SU-DHL-6 (cell line): ENCODE results near the gene POLR1A.

ENCODE experiments used
- H2AFZ ChIP-seq: fragments of 200-600 bp; sonication (generic); 2 replicates; pipeline ENCODE4 v1.6.1; 2014; ENCODE audit warnings: low read depth, mild to moderate bottlenecking, moderate library complexity, mixed read lengths, antibody characterized with exemption, low read length; ENCODE audit not compliant: severe bottlenecking
- H3F3A ChIP-seq: fragments of 200-600 bp; shearing (Covaris generic); 2 replicates; pipeline ENCODE4 v1.6.0; 2016; ENCODE audit warnings: antibody characterized with exemption, mild to moderate bottlenecking; ENCODE audit not compliant: insufficient read depth
- H3K27ac ChIP-seq: fragments of 200-600 bp; sonication (generic); 2 replicates; pipeline ENCODE4 v1.5.1; 2016; ENCODE audit warnings: low read depth, mild to moderate bottlenecking, low read length, moderate library complexity, mixed read lengths
- H3K27me3 ChIP-seq: fragments of 200-600 bp; sonication (generic), shearing (Covaris generic); 2 replicates; pipeline ENCODE4 v1.6.0; 2014; ENCODE audit warnings: mild to moderate bottlenecking, low read length
- H3K36me3 ChIP-seq: fragments of 200-600 bp; sonication (generic); 2 replicates; pipeline ENCODE4 v1.6.1; 2014; ENCODE audit warnings: mild to moderate bottlenecking, low read length, mixed read lengths
- H3K4me2 ChIP-seq: fragments of 300-600, 200-600 bp; shearing (Covaris generic), sonication (generic); 2 replicates; pipeline ENCODE4 v1.6.0; 2014; ENCODE audit warnings: low read length, low read depth, mild to moderate bottlenecking; ENCODE audit not compliant: poor library complexity, severe bottlenecking
- H3K4me3 ChIP-seq: fragments of 200-600 bp; sonication (generic); 2 replicates; pipeline ENCODE4 v1.5.1; 2014; ENCODE audit warnings: antibody characterized with exemption, low read length, mild to moderate bottlenecking, mixed read lengths; ENCODE audit not compliant: insufficient read depth, poor library complexity, severe bottlenecking
- H3K79me2 ChIP-seq: fragments of 200-600 bp; sonication (generic); 2 replicates; pipeline ENCODE4 v1.6.1; 2014; ENCODE audit warnings: mild to moderate bottlenecking, low read length, moderate library complexity; ENCODE audit not compliant: insufficient read depth
- H3K9ac ChIP-seq: fragments of 200-600 bp; sonication (generic); 2 replicates; pipeline ENCODE4 v1.7.0; 2014; ENCODE audit warnings: mild to moderate bottlenecking, low read length
- H3K9me2 ChIP-seq: fragments of 200-600 bp; sonication (generic); replicated peaks from 2 replicates; pipeline ENCODE4 v1.6.1; 2014; ENCODE audit warnings: low read length; ENCODE audit not compliant: insufficient read depth
- H3K9me3 ChIP-seq: fragments of 200-600 bp; sonication (generic); 2 replicates; pipeline ENCODE4 v1.6.1; 2014; ENCODE audit warnings: low read length, mixed read lengths; ENCODE audit not compliant: insufficient read depth
- H4K20me1 ChIP-seq: fragments of 200-600 bp; sonication (generic); 2 replicates; pipeline ENCODE4 v1.6.1; 2014; ENCODE audit warnings: low read depth, mild to moderate bottlenecking, antibody characterized with exemption, low read length, moderate library complexity, mixed read lengths
- CTCF ChIP-seq: fragments of 200-600 bp; sonication (generic); IDR thresholded peaks from one replicate; pipeline ENCODE4 v1.5.1; 2017; ENCODE audit warnings: antibody characterized with exemption, mild to moderate bottlenecking, low read length, moderate library complexity; ENCODE audit not compliant: insufficient read depth, poor library complexity, severe bottlenecking
- EZH2phosphoT487 ChIP-seq: fragments of 200-600 bp; sonication (generic), shearing (Covaris generic); conservative IDR thresholded peaks from 2 replicates; pipeline ENCODE4 v1.6.1; 2018; ENCODE audit warnings: mild to moderate bottlenecking, antibody characterized with exemption, low read length, moderate library complexity, mixed read lengths

POLR1A gene

GRCh38 chr2:86027196-86027921 is 78.3 kb downstream of the POLR1A start:
- Histone ChIP-seq H3K27me3 (no peaks in the 10 kb centered on the region), H3K27ac (no peak overlapping the region), H3K36me3 (no peaks in the 10 kb centered on the region), H3K9me2 (no peaks in the 10 kb centered on the region), H3K79me2 (no peaks in the 10 kb centered on the region), H3K4me3 (no peak overlapping the region), H2AFZ (no peak overlapping the region), H3F3A (no peaks in the 10 kb centered on the region), H3K9ac (no peak overlapping the region), H4K20me1 (no peaks in the 10 kb centered on the region), H3K9me3 (no peaks in the 10 kb centered on the region), H3K4me2 (no peak overlapping the region)
- TF ChIP-seq EZH2phosphoT487 (no peak), CTCF (no peak)

DNA sequence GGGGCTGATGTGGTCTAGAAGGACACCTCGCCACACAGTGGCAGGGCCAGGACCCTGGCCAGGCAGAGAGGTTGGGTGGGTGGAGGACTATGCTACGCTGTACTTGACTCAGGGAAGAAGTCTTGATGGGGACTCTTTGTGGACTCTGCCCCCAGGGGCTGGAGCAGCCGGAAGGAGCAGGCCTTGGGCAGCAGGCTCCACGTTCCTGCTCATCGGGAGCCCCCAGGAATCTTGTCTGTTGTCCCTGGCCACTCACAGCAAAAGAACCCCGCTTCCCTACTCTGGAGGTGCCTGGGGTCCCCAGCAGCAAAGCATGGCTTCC is 79.0 kb downstream of the POLR1A start:
- Histone ChIP-seq H3K27me3 (no peaks in the 10 kb centered on the region), H2AFZ (no peak overlapping the region), H3K4me3 (no peak overlapping the region), H3K9me2 (no peaks in the 10 kb centered on the region), H3K9me3 (no peaks in the 10 kb centered on the region), H3K27ac (no peak overlapping the region), H3K36me3 (no peaks in the 10 kb centered on the region), H3K4me2 (no peak overlapping the region), H3K79me2 (no peaks in the 10 kb centered on the region), H4K20me1 (no peaks in the 10 kb centered on the region), H3F3A (no peaks in the 10 kb centered on the region), H3K9ac (no peak overlapping the region)
- TF ChIP-seq CTCF (no peak), EZH2phosphoT487 (no peak)

GRCh38 chr2:86025976-86026743 is 79.5 kb downstream of the POLR1A start:
- no peaks in the 10 kb centered on the region for H3F3A ChIP-seq
- no peak overlapping the region for H3K4me3 ChIP-seq
- H3K79me2 ChIP-seq, result no peaks in the 10 kb centered on the region
- TF ChIP-seq CTCF (no peak), EZH2phosphoT487 (no peak)
- H3K27ac ChIP-seq, result no peak overlapping the region
- H3K27me3 ChIP-seq, result no peaks in the 10 kb centered on the region
- no peaks in the 10 kb centered on the region for H3K9me3 ChIP-seq
- H4K20me1 ChIP-seq, result no peaks in the 10 kb centered on the region
- H2AFZ ChIP-seq, result no peak overlapping the region
- H3K9me2 ChIP-seq, result no peaks in the 10 kb centered on the region
- no peaks in the 10 kb centered on the region for H3K36me3 ChIP-seq
- H3K4me2 ChIP-seq, result no peak overlapping the region
- H3K9ac ChIP-seq, result no peak overlapping the region
